ENCODE data around the gene KRTAP5-6.
"Not testable (repeated sequence)": the region's sequence is repeated elsewhere in the genome, so short reads cannot be mapped to it uniquely, and the experiment has no call there.

The KRTAP5-6 gene

GRCh38 chr11:1675536-1676228, 21.3 kb upstream of the KRTAP5-6 start:
- no peak overlapping the region for H3K4me3 ChIP-seq (ENCODE audit: low read depth in 1 of 2, low read length in 2 of 2)
- H3K9me3 ChIP-seq (ENCODE audit: control insufficient read depth in 1 of 2, low read length in 2 of 2) = no peaks in the 10 kb centered on the region
- no peak overlapping the region for H3K27ac ChIP-seq (ENCODE audit: low read length)
- no peaks in the 10 kb centered on the region for H3K4me1 ChIP-seq (ENCODE audit: control insufficient read depth in 1 of 2, insufficient read depth in 2 of 2, low read length in 2 of 2)
- peaks cover 6% of the 10 kb centered on the region for H3K27me3 ChIP-seq (ENCODE audit: low read depth, low read length)
- H3K36me3 ChIP-seq (ENCODE audit: control insufficient read depth in 1 of 2, insufficient read depth in 2 of 2, low read length in 2 of 2) = no peaks in the 10 kb centered on the region

GRCh38 chr11:1676229-1676740, 20.7 kb upstream of the KRTAP5-6 start:
- Histone ChIP-seq H3K27me3 (ENCODE audit: low read depth, low read length) (peaks cover 6% of the 10 kb centered on the region), H3K4me1 (ENCODE audit: control insufficient read depth in 1 of 2, insufficient read depth in 2 of 2, low read length in 2 of 2) (no peaks in the 10 kb centered on the region), H3K27ac (ENCODE audit: low read length) (no peak overlapping the region), H3K9me3 (ENCODE audit: control insufficient read depth in 1 of 2, low read length in 2 of 2) (no peaks in the 10 kb centered on the region), H3K4me3 (ENCODE audit: low read depth in 1 of 2, low read length in 2 of 2) (no peak overlapping the region), H3K36me3 (ENCODE audit: control insufficient read depth in 1 of 2, insufficient read depth in 2 of 2, low read length in 2 of 2) (no peaks in the 10 kb centered on the region)

- no peaks in the 10 kb centered on the region for H3K9me3 ChIP-seq (ENCODE audit: control insufficient read depth in 1 of 2, low read length in 2 of 2)
- H3K36me3 ChIP-seq (ENCODE audit: control insufficient read depth in 1 of 2, insufficient read depth in 2 of 2, low read length in 2 of 2) = no peaks in the 10 kb centered on the region
- no peak overlapping the region for H3K27ac ChIP-seq (ENCODE audit: low read length)
- no peaks in the 10 kb centered on the region for H3K4me1 ChIP-seq (ENCODE audit: control insufficient read depth in 1 of 2, insufficient read depth in 2 of 2, low read length in 2 of 2)
- H3K4me3 ChIP-seq (ENCODE audit: low read depth in 1 of 2, low read length in 2 of 2) = no peak overlapping the region
- peaks cover 6% of the 10 kb centered on the region for H3K27me3 ChIP-seq (ENCODE audit: low read depth, low read length)
Observed at GRCh38 chr11:1679881-1680280, 17.1 kb upstream of the KRTAP5-6 start.

- Histone ChIP-seq H3K4me1 (ENCODE audit: control insufficient read depth in 1 of 2, insufficient read depth in 2 of 2, low read length in 2 of 2) (no peaks in the 10 kb centered on the region), H3K4me3 (ENCODE audit: low read depth in 1 of 2, low read length in 2 of 2) (no peak overlapping the region), H3K27me3 (ENCODE audit: low read depth, low read length) (no peaks in the 10 kb centered on the region), H3K27ac (ENCODE audit: low read length) (no peak overlapping the region), H3K9me3 (ENCODE audit: control insufficient read depth in 1 of 2, low read length in 2 of 2) (no peaks in the 10 kb centered on the region), H3K36me3 (ENCODE audit: control insufficient read depth in 1 of 2, insufficient read depth in 2 of 2, low read length in 2 of 2) (no peaks in the 10 kb centered on the region)
Observed at GRCh38 chr11:1682225-1682905, 14.6 kb upstream of the KRTAP5-6 start.

- not testable (repeated sequence) for H3K9me3 ChIP-seq (ENCODE audit: control insufficient read depth in 1 of 2, low read length in 2 of 2); H3K27ac ChIP-seq (ENCODE audit: low read length); H3K4me1 ChIP-seq (ENCODE audit: control insufficient read depth in 1 of 2, insufficient read depth in 2 of 2, low read length in 2 of 2); H3K4me3 ChIP-seq (ENCODE audit: low read depth in 1 of 2, low read length in 2 of 2); H3K27me3 ChIP-seq (ENCODE audit: low read depth, low read length); H3K36me3 ChIP-seq (ENCODE audit: control insufficient read depth in 1 of 2, insufficient read depth in 2 of 2, low read length in 2 of 2)
Observed at GRCh38 chr11:1683216-1683615, 13.8 kb upstream of the KRTAP5-6 start.

- H3K27me3 ChIP-seq (ENCODE audit: low read depth, low read length); H3K9me3 ChIP-seq (ENCODE audit: control insufficient read depth in 1 of 2, low read length in 2 of 2); H3K27ac ChIP-seq (ENCODE audit: low read length); H3K4me3 ChIP-seq (ENCODE audit: low read depth in 1 of 2, low read length in 2 of 2); H3K4me1 ChIP-seq (ENCODE audit: control insufficient read depth in 1 of 2, insufficient read depth in 2 of 2, low read length in 2 of 2); H3K36me3 ChIP-seq (ENCODE audit: control insufficient read depth in 1 of 2, insufficient read depth in 2 of 2, low read length in 2 of 2): not testable (repeated sequence)
Observed at GRCh38 chr11:1683904-1684572, 13.0 kb upstream of the KRTAP5-6 start.

- H3K4me3 ChIP-seq (ENCODE audit: low read depth in 1 of 2, low read length in 2 of 2); H3K27me3 ChIP-seq (ENCODE audit: low read depth, low read length); H3K9me3 ChIP-seq (ENCODE audit: control insufficient read depth in 1 of 2, low read length in 2 of 2); H3K4me1 ChIP-seq (ENCODE audit: control insufficient read depth in 1 of 2, insufficient read depth in 2 of 2, low read length in 2 of 2); H3K36me3 ChIP-seq (ENCODE audit: control insufficient read depth in 1 of 2, insufficient read depth in 2 of 2, low read length in 2 of 2); H3K27ac ChIP-seq (ENCODE audit: low read length): not testable (repeated sequence)
Observed at GRCh38 chr11:1684886-1685874, 11.8 kb upstream of the KRTAP5-6 start.

- not testable (repeated sequence) for H3K4me1 ChIP-seq (ENCODE audit: control insufficient read depth in 1 of 2, insufficient read depth in 2 of 2, low read length in 2 of 2); H3K4me3 ChIP-seq (ENCODE audit: low read depth in 1 of 2, low read length in 2 of 2); H3K27ac ChIP-seq (ENCODE audit: low read length); H3K36me3 ChIP-seq (ENCODE audit: control insufficient read depth in 1 of 2, insufficient read depth in 2 of 2, low read length in 2 of 2); H3K27me3 ChIP-seq (ENCODE audit: low read depth, low read length); H3K9me3 ChIP-seq (ENCODE audit: control insufficient read depth in 1 of 2, low read length in 2 of 2)
Observed at GRCh38 chr11:1686220-1686619, 10.8 kb upstream of the KRTAP5-6 start.

GRCh38 chr11:1688336-1688947, 8.6 kb upstream of the KRTAP5-6 start:
- not testable (repeated sequence) for H3K4me3 ChIP-seq (ENCODE audit: low read depth in 1 of 2, low read length in 2 of 2); H3K36me3 ChIP-seq (ENCODE audit: control insufficient read depth in 1 of 2, insufficient read depth in 2 of 2, low read length in 2 of 2); H3K9me3 ChIP-seq (ENCODE audit: control insufficient read depth in 1 of 2, low read length in 2 of 2); H3K4me1 ChIP-seq (ENCODE audit: control insufficient read depth in 1 of 2, insufficient read depth in 2 of 2, low read length in 2 of 2); H3K27me3 ChIP-seq (ENCODE audit: low read depth, low read length); H3K27ac ChIP-seq (ENCODE audit: low read length)

- H3K4me1 ChIP-seq (ENCODE audit: control insufficient read depth in 1 of 2, insufficient read depth in 2 of 2, low read length in 2 of 2) = peaks cover 3 to 11% of the 10 kb centered on the region in 2 donors
- not testable (repeated sequence) for H3K36me3 ChIP-seq (ENCODE audit: control insufficient read depth in 1 of 2, insufficient read depth in 2 of 2, low read length in 2 of 2); H3K27me3 ChIP-seq (ENCODE audit: low read depth, low read length); H3K9me3 ChIP-seq (ENCODE audit: control insufficient read depth in 1 of 2, low read length in 2 of 2); H3K4me3 ChIP-seq (ENCODE audit: low read depth in 1 of 2, low read length in 2 of 2); H3K27ac ChIP-seq (ENCODE audit: low read length)
Observed at GRCh38 chr11:1689250-1690166, 7.5 kb upstream of the KRTAP5-6 start.
